Measurements from ENCODE around the gene FXYD7.

The FXYD7 gene

GRCh38 chr19:35169221-35169995, 26.4 kb downstream of the FXYD7 start:
- no peak overlapping the region for H3K4me3 ChIP-seq (replicated peaks; ENCODE audit: insufficient read depth, low read length)
- DNase-seq (ENCODE audit: low read depth in 1 of 2, low spot score in 1 of 2) = no peak
- no peaks in the 10 kb centered on the region for H3K27me3 ChIP-seq (ENCODE audit: insufficient read depth, poor library complexity, severe bottlenecking)
- no peak overlapping the region for H3K27ac ChIP-seq (replicated peaks)
- TF ChIP-seq CTCF (IDR thresholded peaks at IDR 0.05; ENCODE audit: insufficient read depth, low read length) (no peak), SPI1 (IDR thresholded peaks at IDR 0.05; ENCODE audit: borderline replicate concordance, low read depth) (no peak), GABPA (IDR thresholded peaks at IDR 0.05; ENCODE audit: low read depth) (no peak), REST (IDR thresholded peaks at IDR 0.05; ENCODE audit: insufficient replicate concordance, low read depth) (no peak), POLR2AphosphoS5 (IDR thresholded peaks at IDR 0.05; ENCODE audit: low read depth) (no peak; the same call in 1 of the 2 replicates)

- no peak overlapping the region for H3K4me3 ChIP-seq (replicated peaks; ENCODE audit: insufficient read depth, low read length)
- DNase-seq (ENCODE audit: low read depth in 1 of 2, low spot score in 1 of 2) = no peak
- H3K27ac ChIP-seq (replicated peaks) = no peak overlapping the region
- no peaks in the 10 kb centered on the region for H3K27me3 ChIP-seq (ENCODE audit: insufficient read depth, poor library complexity, severe bottlenecking)
- no peak for TF ChIP-seq POLR2AphosphoS5 (IDR thresholded peaks at IDR 0.05; ENCODE audit: low read depth)
- no peak for TF ChIP-seq GABPA (IDR thresholded peaks at IDR 0.05; ENCODE audit: low read depth)
- TF ChIP-seq CTCF (IDR thresholded peaks at IDR 0.05; ENCODE audit: insufficient read depth, low read length) = no peak
- no peak for TF ChIP-seq REST (IDR thresholded peaks at IDR 0.05; ENCODE audit: insufficient replicate concordance, low read depth)
- no peak for TF ChIP-seq SPI1 (IDR thresholded peaks at IDR 0.05; ENCODE audit: borderline replicate concordance, low read depth)
Measured at GRCh38 chr19:35170359-35171061, 27.5 kb downstream of the FXYD7 start.

- H3K4me3 ChIP-seq (replicated peaks; ENCODE audit: insufficient read depth, low read length) = no peak overlapping the region
- no peak overlapping the region for H3K27ac ChIP-seq (replicated peaks)
- H3K27me3 ChIP-seq (ENCODE audit: insufficient read depth, poor library complexity, severe bottlenecking) = no peaks in the 10 kb centered on the region
- TF ChIP-seq POLR2AphosphoS5 (IDR thresholded peaks at IDR 0.05; ENCODE audit: low read depth) (no peak), REST (IDR thresholded peaks at IDR 0.05; ENCODE audit: insufficient replicate concordance, low read depth) (no peak), SPI1 (IDR thresholded peaks at IDR 0.05; ENCODE audit: borderline replicate concordance, low read depth) (no peak), CTCF (IDR thresholded peaks at IDR 0.05; ENCODE audit: insufficient read depth, low read length) (no peak), GABPA (IDR thresholded peaks at IDR 0.05; ENCODE audit: low read depth) (no peak)
- no peak for DNase-seq (ENCODE audit: low read depth in 1 of 2, low spot score in 1 of 2)
Measured at GRCh38 chr19:35171730-35172129, 28.7 kb downstream of the FXYD7 start.
